Non-pigmented ciliary epithelial cell (primary cell): Measurements from ENCODE around the gene NECTIN3.

ENCODE experiments used
- DNase-seq: peaks from one replicate; pipeline ENCODE4 v3.0.0-alpha.2; 2010; ENCODE audit warnings: low read depth

The NECTIN3 gene

DNA sequence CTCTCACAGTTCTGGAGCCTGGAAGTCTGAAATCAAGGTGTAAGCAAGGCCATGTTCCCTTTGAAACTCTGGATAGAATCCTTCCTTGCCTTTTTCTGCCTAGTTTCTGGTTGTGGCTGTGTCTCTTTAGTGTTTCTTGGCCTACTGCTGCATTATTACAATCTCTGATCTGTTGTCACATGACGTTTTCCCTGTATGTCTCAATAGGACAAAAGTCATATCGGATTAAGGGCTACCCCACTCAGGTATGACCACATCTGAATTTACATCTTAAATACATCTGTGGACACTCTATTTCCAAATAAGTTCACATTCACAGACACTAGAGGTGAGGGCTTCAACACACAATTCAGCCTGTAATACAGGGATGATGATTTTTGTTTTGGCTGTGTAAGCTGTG lies 13.3 kb downstream of the NECTIN3 start:
- no peak for DNase-seq

DNA sequence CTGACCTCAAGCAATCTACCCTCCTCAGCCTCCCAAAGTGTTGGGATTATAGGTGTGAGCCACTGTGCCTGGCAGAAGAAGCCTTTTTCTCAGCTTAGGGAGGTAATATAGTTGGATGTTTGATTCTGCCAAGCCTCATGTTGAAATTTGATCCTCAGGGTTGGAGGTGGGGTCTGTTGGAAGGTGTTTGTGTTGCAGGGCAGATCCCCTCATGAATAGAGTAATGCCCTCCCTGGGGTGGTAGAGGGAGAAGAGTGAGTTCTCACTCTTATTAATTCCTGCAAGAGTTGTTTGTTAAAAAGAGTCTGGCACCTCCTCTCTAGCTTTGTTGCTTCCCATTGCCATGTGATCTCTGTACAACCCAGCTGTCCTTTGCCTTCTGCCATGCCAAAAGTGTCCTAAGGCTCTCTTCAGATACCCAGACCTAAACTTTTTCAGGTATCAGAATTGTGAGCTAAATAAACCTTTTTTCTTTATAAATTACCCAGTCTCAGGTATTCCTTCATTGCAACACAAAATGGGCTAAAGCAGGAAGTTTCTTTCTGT lies 16.4 kb downstream of the NECTIN3 start:
- DNase-seq, result no peak

DNA sequence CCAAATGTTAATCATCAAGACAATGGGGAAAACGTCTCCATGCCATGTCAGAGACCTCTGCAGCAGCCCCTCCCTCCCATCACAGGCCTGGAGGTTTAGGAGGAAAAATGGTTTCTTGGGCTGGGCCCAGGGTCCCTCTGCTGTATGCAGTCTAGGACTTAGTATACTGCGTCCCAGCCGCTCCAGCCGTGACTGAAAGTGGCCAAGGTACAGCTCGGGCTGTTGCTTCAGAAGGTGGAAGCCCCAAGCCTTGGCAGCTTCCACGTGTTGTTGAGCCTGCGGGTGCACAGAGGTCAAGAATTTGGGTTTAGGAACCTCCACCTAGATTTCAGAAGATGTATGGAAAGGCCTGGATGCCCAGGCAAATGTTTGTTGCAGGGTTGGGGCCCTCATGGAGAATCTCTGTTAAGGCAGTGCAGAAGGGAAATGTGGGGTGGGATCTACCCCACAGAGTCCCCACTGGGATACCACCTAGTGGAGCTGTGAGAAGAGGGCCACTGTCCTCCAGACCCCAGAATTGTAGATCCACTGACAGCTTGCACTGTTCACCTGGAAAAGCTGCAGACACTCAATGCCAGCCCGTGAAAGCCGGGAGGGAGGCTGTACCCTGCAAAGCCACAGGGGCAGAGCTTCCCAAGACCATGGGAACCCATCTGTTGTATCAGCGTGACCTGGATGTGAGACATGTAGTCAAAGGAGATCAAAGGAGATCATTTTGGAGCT lies 25.0 kb downstream of the NECTIN3 start:
- DNase-seq, result no peak

DNA sequence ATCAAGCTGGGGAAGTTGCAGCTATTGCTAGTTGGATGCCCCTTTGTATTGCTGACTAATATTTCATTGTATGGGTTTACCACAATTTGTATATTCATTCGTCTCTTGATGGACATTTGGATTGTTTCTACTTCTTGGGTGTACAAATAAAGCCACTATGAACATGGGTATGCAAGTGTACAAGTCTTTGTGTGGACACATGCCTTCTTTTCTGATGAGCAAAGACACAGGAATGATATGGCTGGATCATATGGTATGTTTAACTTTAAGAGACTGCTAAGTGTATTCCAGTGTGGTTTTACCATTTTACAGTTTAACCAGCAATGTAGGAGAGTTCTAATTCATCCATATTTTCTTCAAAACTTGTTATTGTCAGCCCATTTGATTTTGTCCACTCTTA lies 32.2 kb downstream of the NECTIN3 start:
- DNase-seq, result peak; percentile 22

DNA sequence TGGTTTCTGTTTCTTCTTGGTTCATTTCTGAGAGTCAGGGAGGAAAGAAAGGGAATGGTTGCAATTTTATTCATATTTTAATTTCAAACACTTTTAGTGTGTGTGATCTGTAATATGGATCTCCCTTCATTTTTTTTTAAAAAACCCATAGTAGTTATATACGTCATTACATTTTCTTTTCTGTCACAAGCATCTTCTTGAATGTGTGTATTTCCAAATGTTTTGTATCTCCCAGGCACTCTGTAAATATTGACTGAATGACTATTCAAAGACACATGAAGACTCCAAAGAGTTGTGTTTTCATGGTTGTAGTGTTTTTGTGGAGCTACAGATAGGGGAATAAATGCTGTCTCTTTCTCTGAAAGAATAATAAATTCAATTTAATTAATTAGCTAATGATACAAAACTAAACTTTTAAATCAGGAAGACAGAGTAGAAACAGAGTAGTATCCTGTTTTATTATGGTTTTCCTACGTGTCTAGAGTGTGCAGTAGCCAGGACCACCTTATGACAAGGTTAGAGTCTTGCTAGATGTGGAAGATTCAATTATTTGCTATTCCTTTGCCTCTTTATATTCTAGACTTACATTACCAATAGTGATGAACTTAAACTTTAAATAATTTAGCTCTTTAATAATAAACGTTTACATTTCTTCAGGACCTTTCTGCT lies 35.5 kb downstream of the NECTIN3 start:
- DNase-seq, result no peak

DNA sequence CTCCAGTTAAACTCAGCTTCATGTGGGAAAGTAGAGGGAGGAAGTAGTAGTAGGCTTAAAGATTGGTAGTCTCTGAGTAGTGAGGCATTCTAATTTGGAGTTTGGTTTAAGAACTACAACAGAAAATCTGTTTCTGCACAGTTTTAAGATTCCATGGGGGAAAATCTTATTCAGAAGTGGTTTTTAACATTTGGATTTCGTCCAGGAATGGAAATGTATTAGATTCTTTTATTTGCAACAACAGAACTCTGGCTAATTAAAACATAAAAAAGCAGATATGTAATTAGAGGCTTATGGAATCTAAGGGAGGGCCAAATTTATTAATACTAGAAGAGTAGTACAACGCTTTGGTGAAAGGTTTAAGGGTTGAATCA lies 36.0 kb downstream of the NECTIN3 start:
- DNase-seq, result no peak

DNA sequence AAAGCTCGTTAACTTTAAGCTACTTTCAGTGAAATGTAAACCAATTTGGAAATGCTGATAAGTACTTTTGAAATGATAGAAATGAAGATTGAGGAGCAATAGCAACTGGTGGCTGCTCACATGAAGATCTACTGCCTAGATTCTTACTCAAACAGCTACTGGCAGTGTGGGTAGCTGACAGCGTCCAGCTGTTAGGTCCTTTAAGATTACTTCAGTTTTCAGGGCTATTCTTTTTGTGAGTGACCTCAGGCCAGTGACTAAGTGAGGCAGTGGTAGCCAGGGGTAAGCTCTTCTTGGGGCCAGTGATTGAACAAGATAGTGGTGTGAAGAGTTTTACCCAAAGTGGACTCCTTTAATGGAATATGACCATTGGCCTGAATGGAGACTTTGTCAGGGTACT lies 41.3 kb downstream of the NECTIN3 start:
- DNase-seq, result peak; percentile 30

DNA sequence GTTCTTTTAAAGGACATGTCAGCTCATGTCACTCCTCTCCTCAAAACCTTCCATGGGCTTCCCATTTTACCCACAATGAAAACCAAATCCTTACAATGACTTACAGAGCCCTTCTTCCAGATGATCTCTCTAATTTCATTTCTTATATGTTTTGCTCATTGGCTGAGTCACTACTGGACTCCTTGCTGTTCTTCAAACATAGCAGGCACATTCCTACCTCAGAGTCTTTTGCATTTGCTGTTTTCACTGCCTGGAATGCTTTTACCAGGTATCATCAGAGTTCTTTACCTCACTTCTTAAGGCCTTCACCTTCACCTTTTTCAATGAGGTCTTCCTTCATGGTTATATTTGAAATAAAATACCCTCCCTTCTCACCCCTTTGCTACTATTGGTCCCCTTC lies 57.3 kb downstream of the NECTIN3 start:
- peak; percentile 19 for DNase-seq

DNA sequence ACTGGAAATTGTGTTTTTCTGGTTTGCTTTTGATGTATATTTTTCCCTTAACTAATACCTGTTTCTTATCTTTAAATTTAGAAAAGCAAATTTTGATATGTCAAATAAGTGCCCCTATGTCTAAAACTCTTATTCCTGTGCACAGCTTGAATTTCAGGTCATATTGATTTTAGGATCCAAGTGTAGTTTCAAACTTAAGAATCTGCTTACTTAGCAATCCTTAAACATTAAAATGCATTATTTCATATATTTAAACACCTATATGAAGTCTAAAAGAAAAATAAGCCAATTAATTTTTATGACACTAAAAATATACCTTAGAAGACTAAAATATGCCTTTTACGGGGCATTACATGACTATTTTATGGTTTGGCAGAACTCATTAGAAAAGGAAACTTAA lies 59.2 kb downstream of the NECTIN3 start:
- no peak for DNase-seq

DNA sequence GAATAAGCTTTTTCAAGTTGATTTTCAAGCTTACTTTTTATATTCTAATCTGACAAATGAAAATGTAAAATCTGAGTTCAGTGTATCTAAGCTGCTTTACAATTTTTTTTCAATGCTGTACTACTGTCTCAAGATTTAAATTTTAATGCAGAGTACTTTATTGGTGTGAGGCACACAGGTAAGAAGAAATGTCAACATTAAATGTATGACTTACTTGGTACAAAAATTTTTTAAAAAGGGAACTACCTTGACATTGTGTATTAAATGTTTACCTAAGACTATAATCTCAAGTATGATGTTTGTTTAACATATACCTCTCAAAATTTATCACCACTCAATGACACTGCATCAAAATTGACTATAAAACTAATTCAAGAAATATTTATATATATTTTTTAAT lies 62.7 kb downstream of the NECTIN3 start:
- no peak for DNase-seq

DNA sequence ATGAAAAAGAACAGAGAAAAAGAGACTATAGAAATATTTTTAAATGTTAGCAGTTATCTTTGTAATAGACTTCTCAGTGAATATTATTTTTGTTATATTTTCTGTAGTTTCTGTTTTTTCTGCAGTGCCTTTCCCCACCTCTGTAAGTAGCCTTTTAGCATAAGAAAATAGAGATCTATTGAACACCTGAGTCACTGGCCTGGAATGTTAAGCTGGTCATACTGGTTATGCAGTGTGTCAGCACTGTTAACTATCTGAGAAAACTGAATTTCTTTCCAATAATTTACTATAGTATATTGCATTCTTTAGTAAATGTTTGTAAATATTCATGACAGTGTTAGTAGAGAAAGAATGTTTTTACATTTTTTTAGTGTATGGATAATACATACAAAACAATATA lies 79.8 kb downstream of the NECTIN3 start:
- peak; percentile 63 for DNase-seq

DNA sequence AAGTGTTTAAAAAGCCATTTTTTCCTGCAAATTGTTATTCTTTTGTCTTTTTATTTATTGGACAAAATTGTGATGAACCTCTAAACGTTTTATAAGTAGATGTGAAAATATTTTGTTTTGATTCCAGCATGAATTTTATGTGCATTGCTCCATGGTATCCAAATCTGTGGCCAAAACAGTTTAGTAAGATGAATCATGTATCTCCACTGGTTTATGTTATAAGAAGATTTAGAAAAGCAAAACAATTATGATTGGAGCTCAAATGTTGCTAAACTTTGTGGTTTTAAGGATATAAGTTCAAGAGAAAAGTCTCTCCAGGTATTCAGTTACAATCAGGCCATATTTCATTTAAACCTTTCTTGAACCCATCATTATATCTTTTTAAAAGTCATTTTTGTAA lies 80.9 kb downstream of the NECTIN3 start:
- peak; percentile 18 for DNase-seq

DNA sequence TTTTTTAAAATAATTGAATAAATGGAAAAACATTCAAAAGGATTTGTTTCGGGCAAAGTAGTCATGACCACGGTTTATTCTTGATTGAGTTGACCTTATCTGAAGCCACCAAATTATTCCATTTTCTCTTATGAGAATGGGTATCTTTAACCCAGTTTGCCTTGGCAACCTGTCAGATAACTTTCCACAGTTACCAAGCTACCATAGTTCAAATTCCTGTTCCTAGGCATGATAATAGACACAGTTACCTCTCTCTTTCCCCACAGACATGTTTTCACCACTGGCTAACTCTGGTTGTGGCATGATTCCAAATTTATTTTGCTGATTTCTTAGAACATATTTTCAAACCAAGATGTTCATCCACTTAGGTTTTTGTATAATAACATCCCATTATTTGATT lies 84.9 kb downstream of the NECTIN3 start:
- no peak for DNase-seq

DNA sequence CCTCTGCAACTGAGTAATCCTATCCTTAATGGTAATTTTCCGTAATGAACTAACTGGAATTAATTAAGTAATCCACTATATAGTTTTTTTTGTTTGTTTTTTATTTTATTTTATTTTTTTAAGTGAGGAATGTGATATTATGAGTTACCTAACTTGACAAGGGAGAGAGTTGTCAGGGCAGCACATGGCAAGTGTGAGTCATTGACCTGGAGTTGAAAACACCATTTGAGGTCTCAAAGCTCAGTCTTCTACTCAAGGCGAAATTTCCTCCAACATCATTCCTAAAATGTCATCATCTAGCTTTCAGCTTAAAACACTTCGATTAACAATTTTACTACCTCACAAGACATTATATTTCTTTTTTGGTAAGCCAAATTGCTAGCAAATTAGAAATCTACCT lies 87.8 kb downstream of the NECTIN3 start:
- DNase-seq, result no peak

DNA sequence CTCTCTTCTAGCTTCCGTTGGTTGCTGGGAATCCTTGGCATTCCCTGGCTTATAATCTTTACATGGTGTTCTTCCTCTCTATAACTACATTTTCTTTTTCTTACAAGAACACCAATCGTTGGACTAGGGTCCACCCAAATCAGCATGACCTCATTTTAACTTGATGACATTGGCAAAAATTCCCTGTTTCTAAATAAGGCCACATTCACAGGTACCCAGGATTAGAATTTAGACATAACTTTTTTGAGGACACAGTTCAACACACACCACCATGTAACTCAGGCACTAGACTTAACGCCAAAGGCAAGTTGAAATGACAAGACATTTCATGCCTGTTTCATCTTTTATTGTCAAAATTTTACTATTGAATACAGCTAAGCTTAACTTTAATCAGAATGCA lies 93.0 kb downstream of the NECTIN3 start:
- DNase-seq, result no peak

DNA sequence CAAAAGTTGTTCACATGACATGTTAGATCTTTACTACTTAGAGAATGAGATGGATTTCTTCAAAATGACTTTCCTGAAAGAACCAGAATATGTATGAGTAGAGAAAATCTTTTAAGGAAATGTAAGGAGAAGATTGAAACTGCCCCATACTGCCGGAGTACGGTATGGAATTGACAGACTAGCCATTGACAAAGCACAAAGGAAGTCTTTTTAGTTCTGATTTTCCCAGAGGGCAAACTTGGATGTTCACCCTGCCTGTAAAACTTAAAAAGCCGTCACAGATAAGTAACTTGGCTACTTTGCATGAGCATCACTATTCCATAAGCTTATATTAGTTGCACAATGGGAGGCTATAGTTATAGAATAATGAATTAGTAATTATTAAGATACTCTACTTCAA lies 93.8 kb downstream of the NECTIN3 start:
- DNase-seq, result no peak

DNA sequence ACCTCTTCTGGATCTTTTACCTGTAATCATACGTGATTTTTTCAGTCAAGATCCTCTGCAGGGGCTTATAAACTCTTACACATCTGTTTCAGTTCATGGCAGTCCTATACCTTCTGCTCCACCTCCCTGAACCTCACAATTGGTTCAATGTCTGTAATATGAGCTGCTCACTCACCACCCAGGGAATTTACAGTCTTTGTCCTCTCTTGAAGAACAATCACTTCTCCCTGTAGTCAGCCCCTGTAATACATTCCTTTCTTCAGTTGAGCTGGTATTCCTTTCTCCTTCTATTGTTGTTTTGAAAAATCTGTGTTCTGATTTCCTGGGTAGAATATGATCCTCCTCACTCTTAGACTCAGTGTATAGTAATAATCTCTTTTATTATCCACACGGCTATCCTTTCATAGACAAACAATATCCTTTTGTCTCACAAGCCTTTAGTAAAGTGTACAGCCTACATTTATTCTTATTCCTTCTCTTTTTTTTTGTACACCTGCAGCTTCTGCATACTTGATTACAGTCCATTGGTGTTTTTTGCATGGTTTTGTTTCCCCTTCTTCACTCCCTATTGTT lies 101.8 kb downstream of the NECTIN3 start:
- DNase-seq, result peak; percentile 20

DNA sequence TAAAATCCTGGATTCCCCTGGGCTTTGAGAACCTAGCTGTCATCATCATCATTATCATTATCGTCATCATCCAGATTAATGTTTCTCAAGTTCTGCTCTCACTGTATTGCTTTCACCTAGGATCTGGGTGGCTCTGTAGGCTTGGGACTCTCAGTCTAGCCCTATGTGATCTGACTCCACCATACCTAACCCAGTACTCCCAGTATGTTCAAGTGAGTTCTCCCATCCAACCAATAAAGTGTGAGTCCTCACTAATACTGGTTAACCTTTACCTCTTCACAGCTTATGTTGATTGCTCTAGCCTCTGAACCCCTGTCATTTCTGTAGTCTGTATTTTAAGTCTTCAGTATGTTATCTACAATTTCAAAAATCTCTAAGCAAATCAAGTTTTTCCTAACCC lies 102.3 kb downstream of the NECTIN3 start:
- DNase-seq, result no peak

DNA sequence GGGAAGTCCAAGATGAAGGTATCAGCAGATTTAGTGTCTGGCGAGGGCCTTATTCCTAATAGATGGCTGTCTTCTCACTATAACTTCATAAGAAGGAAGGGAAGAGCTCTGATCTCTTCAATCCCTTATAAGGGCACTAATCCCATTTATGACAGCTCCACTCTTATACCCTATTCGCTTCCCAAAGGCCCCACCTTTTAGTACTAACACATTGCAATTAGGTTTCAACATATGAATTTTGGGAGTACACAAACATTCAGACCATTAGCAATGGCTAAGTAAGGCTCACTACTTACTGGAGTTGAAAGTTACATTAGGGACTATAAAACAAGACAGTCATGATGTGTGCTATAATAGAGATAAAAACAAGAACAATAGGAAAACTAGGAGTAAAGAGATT lies 118.9 kb downstream of the NECTIN3 start:
- no peak for DNase-seq

DNA sequence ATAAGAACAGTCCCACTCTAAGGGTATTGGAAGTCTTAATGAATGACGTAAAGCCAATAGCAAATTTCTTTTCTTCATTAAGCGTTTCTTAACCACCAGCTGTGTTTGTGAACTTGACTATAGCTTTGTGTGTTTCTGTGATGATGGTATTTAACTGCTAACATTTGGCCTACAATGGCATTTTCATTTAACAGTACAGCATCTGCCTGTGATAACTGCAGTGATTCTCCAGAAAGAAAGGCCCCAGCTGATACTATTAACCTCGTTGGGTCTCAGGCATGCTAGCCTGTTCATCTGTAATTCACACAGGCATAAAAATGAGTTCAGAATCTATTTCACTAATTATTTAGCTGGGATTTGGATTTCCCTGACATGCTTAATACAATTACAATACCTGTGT lies 121.9 kb downstream of the NECTIN3 start:
- DNase-seq, result no peak

DNA sequence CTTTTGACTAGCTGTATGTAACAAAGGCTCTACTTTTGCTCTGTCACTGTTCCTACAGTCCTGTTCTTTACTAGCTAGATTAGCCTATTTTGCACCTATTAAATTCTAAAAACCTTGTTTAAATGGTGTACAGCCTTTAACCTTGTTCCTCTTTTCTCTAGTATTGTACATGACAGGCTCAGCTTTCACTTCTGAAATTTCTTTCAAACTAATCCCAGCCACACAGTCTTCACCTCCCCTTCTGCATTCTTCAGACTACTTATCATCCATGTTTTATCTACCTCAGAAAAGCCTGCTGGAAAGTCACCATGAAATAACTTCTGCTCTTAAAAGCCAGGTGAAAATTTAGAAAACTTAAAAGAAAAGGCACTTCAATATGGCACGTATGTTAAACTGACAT lies 122.4 kb downstream of the NECTIN3 start:
- DNase-seq, result no peak

DNA sequence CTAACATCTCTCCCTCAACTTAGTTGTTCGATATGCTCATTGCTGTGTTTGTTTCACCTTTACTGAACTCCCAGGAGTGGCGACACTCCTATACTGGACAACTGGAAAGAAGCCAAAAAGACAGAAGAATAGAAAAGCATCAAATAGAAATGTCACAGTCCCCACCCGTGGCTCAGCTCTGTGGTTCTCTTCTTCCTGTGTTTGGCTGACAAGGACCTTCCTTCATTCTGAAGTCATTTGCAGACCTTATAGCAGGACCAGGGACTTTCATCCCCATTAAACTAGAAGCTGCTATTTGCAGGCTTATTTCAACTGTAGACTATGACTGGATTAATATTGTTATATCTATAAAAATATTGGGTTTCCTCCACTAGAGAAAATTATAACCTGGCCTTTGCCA lies 125.9 kb downstream of the NECTIN3 start:
- no peak for DNase-seq

DNA sequence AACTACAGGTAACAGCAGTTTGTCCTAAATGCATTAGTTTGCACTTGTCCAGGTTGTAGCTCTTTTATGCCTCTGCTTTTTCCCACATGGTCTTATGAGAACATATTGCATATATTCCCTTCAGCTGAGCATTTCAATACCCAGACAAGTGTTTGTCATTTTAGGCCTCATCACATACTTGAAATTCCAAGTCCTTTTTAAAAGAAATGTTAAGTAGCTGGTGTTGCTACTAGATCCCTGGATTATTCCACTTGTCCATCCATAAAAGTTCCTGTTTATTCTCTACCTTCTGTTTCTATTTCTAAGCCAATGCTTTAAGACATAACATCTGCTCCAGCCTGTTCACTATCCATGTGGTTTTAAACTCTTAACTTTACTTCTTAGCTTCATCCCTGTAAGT lies 128.4 kb downstream of the NECTIN3 start:
- no peak for DNase-seq
